Stimulated activated CD8-positive, alpha-beta memory T cell treated with anti-CD3 and anti-CD28 coated beads, Interleukin-12 subunit alpha, Interleukin-12 subunit beta, amount 100 ng/mL, for 4 hours (primary cell): ENCODE results near the gene SHISA4.
A peak's percentile ranks its signal among the peaks of the same experiment; 100 is the strongest.

ENCODE experiments used
- DNase-seq: peaks from one replicate; pipeline ENCODE4 v3.0.0-alpha.2; 2020; ENCODE audit warnings: low read depth

The SHISA4 gene

GRCh38 chr1:201881617-201882016 lies 7.1 kb upstream of the SHISA4 start:
- DNase-seq, result no peak

- DNase-seq, result no peak
Measured at GRCh38 chr1:201882665-201883132, 6.0 kb upstream of the SHISA4 start.

GRCh38 chr1:201883266-201883665 lies 5.4 kb upstream of the SHISA4 start:
- no peak for DNase-seq

- DNase-seq, result no peak
Measured at GRCh38 chr1:201883786-201884185, 4.9 kb upstream of the SHISA4 start.

- DNase-seq, result no peak
Measured at GRCh38 chr1:201884425-201884824, 4.3 kb upstream of the SHISA4 start.

GRCh38 chr1:201885531-201886075 lies 3.1 kb upstream of the SHISA4 start:
- DNase-seq, result no peak

GRCh38 chr1:201886103-201886885 lies 2.4 kb upstream of the SHISA4 start:
- no peak for DNase-seq

GRCh38 chr1:201887116-201887866 lies 1.4 kb upstream of the SHISA4 start:
- DNase-seq, result no peak

- no peak for DNase-seq
Measured at GRCh38 chr1:201889090-201889968, 631 bp downstream of the SHISA4 start.

GRCh38 chr1:201890223-201890622 lies 1.5 kb downstream of the SHISA4 start:
- DNase-seq, result no peak

GRCh38 chr1:201890806-201891450 lies 2.2 kb downstream of the SHISA4 start:
- no peak for DNase-seq

- DNase-seq, result no peak
Measured at GRCh38 chr1:201891451-201892045, 2.9 kb downstream of the SHISA4 start.

GRCh38 chr1:201892211-201892610 lies 3.5 kb downstream of the SHISA4 start:
- no peak for DNase-seq

GRCh38 chr1:201893431-201893830 lies 4.7 kb downstream of the SHISA4 start:
- no peak for DNase-seq

GRCh38 chr1:201894343-201895119 lies 5.8 kb downstream of the SHISA4 start:
- no peak for DNase-seq

GRCh38 chr1:201895120-201895665 lies 6.5 kb downstream of the SHISA4 start:
- no peak for DNase-seq

GRCh38 chr1:201895913-201896807 lies 7.5 kb downstream of the SHISA4 start:
- peak; percentile 57 for DNase-seq

- DNase-seq, result no peak
Measured at GRCh38 chr1:201896951-201897391, 8.3 kb downstream of the SHISA4 start.
